ENCODE measurements around the gene TAF11.
A peak's percentile ranks its signal among the peaks of the same experiment; 100 is the strongest.
"Not testable (repeated sequence)": the region's sequence is repeated elsewhere in the genome, so short reads cannot be mapped to it uniquely, and the experiment has no call there.

The TAF11 gene

DNA sequence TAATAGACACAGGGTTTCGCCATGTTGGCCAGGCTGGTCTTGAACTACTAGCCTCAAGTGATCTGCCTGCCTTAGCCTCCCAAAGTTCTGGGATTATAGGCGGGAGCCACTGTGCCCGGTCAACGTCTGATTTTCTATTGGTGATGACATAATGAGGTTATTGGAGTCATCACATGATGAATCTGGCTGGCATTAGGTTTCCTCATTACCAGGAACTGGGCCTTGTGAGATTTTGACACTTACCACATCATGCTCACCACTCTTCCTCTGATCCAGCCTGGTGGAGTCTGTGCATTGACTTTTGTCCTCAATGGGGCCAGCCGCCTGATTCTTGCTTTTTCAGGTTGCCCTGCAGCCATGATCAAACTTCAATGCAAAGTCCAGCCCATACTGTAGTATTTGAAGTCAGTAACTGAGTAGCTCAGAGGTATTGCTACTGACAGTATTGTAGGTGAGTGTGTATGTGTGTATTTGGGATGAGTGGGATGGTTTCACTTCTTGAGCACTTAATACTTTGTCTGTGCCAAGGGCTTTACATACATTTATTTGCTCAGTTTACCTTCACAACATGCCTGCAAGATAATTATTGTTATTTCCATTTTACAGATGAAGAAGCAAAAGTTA is 17.3 kb upstream of the TAF11 start:
- DNase-seq, result no peak

DNA sequence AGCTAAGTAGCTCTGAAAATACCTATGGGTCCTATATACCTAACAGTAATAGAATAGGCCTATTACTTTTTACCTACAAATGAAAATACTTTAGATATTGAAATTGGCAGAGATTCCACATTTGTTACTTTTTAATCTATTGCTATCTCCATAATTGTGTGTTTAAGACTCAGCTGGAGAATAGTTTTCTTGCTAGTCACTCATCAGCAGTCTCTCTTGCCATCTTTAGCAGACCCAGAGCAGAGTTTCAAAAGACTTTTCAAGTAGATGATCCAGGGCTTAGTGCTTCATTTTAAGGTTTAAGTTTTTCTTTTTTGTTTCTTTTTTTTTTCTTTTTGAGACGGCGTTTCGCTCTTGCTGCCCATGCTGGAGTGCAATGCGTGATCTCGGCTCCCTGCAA is 14.1 kb upstream of the TAF11 start:
- DNase-seq, result no peak

DNA sequence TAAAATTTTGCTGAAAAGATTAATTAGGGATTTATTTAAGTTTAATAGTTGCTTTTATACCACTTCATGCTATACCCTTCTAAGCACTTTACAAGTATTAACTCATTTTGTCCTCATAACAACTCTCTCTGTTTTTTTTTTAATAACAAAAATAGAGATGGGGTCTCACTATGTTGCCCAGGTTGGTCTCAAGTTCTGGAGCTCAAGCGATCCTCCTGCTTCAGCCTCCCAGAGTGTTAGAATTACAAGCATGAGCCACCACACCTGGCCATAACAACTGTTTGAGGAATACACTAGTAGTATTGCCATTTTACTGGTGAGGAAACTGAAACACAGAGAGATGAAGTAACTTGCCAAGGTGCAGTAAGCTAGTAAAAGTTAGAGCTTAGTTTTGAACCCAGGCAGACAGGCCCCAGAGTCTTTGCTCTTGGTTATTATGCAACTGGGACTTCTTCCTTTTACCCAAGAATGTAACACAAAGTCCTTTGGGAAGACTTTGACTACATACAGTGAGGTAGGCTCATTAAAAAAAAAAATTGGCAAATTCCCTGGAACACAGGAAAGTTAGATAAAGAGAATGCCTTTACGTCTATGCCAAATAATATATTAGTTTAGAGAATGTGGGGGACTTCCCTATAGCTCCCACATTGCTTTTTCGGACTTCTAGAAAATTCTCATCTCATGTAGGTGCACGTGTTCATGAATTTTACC is 12.6 kb upstream of the TAF11 start:
- no peak for DNase-seq

DNA sequence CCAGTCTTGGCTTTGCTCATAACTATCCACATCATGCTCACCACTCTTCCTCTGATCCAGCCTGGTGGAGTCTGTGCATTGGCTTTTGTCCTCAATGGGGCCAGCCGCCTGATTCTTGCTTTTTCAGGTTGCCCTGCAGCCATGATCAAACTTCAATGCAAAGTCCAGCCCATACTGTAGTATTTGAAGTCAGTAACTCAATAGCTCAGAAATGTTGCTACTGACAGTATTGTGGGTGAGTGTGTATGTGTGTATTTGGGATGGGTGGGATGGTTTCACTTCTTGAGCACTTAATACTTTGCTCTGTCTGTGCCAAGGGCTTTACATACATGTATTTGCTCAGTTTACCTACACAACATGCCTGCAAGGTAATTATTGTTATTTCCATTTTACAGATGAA is 11.9 kb upstream of the TAF11 start:
- not testable (repeated sequence) for DNase-seq

DNA sequence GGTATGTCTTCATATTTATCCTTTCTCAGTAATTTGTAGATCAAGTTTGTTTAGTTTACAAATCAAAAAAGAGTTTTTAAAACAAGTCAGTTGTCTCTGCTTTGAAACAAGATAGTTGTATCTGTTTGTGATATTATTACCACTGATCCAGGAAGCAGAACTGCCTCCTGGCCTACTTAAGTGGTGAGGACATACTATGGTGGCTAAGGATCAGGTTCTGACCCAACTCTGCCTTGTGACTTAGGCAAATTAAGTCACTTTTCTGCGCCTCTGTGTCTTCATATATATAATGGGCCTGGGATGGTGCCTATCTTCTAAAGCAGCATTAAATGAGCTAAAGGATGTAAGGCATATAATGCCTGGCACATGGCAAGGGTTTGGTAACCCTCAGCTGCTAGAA is 9.9 kb upstream of the TAF11 start:
- no peak for DNase-seq

DNA sequence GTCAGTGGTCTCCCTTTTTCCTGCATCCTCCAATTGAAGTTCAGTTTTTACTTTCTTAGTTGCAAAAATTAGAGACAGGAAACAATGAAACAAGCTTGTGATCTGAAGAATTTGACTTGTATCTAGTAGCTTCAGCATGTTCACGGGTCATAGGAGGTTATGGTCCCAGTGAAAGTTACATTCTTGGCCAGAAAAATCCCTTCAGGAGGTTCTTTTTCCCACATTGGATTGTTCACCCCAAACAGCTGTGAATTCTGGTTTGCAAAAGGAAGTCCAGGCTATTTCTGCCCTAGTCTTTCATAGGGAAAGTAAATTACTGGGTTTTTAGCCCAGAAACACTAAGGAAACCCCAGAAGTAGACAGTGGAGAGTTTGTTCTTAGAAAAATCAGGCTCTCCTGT is 9.3 kb upstream of the TAF11 start:
- DNase-seq, result no peak

DNA sequence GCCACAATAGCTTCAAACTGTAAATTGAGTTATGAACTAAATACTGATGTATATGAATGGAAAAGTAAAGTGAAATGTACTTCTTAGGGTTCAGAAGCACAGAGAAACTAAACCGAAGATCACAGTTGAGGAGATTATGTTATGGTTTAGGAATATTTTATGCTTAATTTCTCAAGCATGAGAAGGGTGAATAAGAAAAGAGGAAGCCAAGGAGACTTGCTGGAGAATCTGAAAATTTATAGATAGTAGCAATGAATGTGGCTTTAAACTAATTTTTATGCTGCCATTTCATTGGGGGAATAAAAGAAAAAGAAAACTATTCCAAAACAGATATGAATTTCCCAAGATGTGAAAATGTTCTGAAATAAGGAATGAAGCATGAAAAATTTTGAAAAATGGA is 6.9 kb upstream of the TAF11 start:
- no peak for DNase-seq

DNA sequence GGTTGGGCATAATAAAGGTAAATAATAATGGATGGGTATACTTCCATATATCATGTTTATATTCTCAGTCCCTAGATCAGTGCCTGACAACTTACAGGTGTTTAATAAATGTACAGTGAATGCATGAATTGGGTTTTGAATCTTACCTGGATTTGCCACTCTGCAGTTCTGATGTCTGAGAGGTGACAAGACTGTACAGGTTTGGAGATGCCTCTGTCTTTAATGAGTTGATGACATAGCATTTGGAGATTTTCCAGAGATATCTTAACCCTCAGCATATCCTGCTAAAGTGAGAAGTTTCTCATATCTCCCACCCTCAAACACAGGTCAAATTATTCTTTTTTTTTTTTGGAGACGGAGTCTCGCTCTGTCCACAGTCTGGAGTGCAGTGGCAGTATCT is 3.5 kb upstream of the TAF11 start:
- DNase-seq, result no peak

DNA sequence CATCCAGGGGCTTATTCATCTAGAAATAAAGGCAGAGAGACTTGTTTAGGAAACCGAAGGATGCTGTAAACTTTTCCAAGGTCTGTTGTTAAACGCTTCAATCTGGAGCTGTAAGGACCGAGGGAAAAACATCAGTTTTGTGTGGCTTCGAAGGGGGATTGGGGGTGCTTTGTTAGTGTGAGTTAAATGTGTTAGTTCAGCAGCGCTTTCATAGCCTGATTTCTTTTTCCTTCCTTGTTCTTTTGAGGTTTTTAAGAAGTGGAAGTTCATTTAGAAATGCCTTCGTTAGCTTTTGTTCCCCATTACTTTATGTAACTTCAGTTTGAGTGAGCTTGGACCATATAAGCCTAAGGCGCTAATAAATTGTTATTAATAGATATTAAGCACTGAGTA is 2.7 kb upstream of the TAF11 start:
- DNase-seq, result peak; percentile 35

DNA sequence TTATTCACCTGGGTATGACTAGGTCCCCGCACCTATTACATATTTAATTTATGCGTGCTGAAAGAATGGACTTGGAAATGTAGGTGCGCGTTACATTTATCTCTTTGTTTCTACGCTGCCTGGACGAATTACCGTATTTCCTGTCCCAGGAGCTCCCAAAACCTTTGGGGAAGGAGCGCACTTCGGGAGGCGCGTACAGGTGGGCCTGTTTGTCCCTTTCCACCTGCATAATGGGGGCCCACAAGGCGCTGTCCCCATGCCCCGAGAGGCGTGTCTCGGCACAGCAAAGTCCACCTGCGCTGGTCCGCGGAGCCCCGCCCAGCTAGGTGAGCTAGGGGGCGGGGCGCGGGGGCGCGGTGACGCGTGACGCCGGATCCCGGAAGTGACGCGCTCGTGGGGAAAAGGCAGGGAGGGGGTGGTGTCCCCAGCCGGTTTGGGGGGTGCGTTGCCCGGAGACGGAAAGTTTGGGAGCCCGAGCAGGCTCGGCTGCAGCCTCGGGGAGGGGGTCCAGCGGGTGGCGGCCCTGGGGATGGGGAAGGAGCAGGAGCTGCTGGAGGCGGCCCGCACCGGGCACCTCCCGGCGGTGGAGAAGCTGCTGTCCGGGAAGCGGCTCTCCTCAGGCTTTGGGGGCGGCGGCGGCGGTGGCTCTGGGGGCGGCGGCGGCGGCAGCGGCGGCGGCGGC is 1.2 kb upstream of the TAF11 start, which contains the start of gene ANKS1A:
TSS of gene ANKS1A (plus strand) at position 382 of the 682 bp plus-strand sequence. CDS start at position 530, 148 bp downstream.
- DNase-seq, result peak; percentile 91

DNA sequence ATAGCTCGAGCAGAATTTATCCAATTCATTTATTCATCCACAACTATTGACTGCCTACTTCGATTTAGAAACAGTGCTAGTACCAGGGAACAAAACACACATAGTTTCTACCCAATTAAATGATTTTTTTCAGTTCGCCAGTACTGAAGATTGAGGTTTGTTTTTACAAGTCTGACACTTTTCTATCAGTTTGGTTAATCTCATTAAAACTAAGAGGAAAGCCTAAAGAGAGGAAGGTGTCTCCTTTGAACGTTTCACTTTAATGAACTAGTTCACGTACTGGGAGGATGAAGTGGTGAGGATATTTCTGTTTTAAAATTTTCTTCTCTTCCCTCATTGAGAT is 643 bp upstream of the TAF11 start:
- DNase-seq, result no peak

DNA sequence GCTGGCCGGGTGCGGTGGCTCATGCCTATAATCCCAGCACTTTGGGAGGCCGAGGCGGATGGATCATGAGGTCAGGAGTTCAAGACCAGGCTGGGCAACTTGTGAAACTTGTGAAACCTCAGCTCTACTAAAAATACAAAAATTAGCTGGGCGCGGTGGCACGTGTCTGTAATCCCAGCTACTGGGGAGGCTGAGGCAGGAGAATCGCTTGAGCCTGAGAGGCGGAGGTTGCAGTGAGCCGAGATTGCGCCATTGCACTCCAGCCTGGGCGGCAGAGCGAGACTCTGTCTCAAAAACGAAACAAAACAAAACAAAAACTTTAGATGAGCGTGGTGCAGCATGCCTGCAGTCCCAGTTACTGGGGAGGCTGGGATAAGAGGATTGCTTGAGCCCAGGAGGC is 2.0 kb downstream of the TAF11 start:
- DNase-seq, result not testable (repeated sequence)

DNA sequence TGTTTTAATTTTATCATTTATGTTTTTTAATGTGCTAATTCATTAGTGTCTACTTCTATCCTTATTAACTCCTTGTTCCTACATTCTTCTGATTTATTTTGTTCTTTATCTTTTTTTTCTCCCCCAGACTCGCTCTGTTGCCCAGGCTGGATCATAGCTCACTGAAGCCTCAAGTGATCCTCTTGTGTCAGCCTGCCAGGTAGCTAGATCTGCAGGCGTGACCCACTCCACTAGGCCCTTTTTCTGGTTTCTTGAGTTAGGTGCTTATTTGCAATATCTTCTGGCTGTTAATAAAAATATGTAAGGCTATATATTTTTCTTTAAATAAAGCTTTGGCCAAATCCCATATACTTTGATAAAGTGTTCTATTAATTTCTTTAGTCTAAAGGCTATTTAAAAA is 2.8 kb downstream of the TAF11 start:
- no peak for DNase-seq

DNA sequence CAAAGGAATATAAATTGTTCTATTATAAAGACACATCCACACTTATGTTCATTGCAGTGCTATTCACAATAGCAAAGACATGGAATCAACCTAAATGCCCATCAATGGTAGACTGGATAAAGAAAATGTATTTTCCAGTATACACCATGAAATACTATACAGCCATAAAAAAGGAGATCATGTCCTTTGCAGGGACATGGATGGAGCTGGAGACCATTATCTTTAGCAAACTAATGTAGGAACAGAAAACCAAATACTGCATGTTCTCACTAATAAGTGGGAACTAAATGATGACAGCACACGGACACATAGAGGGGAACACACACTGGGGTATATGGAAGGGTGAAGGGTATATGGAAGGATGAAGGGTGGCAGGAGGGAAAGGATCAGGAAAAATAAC is 3.8 kb downstream of the TAF11 start:
- DNase-seq, result not testable (repeated sequence)

DNA sequence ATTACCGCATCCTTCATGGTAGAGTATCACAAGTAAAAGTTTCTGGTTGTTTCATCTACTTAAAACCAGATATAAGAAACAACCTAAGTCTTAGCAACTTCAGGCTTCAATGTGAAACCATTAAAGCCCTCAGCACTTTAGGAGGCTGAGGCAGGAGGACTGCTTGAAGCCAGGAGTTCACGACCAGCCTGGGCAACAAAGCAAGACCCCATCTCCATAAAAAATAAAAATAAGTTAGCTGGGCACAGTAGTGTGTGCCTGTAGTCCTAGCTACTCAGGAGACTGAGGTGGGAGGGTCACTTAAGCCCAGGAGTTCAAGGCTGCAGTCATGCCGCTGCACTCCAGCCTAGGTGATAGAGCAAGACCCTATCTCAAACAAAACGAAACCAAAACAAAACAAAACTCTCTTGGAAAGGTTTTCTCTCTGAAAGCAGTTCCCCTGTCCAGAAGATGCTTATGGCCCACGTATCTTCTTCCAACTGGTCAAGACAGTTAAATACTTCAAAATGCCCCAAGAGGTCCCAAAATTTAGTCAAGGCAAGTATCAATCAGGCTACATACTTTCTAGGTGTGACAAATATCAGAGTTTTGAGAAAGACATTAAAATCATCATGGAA is 9.9 kb downstream of the TAF11 start:
- no peak for DNase-seq

DNA sequence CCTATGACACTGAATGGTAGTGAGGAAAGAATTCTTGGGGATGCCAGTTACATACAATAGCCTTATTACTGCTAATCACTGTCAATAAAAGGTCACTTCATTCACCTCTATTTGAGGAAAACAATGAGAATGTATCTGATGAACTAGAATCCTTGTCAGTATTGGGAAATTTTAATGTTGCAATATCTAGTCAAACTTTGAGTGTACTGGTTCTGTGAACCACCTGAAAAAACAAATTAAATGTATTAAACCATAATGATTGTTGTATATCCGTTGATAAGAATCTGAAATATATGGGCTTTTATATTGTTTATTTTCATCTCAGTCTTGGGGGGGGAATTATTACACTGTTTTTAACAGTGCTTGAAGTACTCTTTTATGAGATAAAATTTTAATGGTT is 10.6 kb downstream of the TAF11 start:
- DNase-seq, result no peak

DNA sequence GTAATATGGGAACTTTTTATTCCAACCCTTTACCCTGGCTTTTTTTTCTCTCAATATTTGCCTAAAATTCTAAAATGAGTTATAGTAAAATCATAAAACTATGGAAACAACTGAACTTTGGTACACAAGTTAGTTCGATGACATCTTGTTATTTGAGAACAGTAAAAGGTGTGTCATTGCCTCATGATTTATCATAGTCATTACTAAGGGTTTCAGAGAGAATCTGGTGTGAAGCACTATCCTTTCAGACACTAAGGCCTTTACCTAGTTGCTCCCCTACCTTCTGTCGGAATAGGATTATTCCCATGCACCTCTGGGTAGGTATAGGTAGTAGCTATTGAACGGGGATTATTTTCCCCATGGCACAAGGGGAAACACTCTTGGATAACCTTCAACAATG is 11.4 kb downstream of the TAF11 start:
- DNase-seq, result no peak

DNA sequence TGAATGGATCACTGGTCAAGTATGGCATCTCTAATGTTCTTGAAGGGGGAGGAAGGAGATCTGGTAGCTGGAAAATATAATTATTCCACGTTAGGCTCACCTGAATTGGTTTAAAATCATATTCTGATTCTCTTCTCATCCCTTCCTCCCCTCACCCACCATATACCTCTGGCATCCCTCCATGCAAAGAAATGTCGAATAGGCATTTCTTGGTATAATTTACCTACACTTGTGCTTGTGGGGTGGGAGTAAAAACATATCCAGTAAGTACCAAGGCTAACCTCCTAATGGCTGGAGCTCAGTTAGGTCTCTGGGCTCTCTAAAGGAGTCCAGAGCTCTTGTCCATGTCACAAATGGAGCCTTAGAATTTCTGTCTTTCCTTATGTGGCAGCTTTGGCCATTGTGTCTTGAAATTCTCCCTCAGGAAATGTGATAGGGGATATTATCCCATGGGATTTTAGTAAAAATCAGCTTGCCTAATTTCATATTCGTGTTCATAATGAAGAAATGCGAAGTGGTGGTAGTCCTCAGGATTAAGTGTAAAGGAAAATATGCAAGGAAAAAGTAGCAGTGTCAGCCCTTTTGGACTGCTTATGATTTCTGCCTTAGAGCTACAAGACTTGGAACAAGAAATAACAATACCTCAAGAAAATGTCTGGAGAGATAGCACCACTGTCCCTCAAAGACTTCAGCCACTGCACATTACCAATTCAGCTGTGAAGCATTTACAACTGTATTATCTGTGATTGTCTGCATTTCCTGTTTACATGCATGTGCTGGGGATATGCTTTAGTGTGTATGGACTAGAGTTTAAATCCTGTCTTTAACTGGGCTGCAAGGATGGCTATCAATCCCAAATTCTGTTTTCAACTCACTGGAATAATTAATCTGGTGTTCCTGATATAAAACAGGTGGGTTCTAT is 12.3 kb downstream of the TAF11 start:
- no peak for DNase-seq

DNA sequence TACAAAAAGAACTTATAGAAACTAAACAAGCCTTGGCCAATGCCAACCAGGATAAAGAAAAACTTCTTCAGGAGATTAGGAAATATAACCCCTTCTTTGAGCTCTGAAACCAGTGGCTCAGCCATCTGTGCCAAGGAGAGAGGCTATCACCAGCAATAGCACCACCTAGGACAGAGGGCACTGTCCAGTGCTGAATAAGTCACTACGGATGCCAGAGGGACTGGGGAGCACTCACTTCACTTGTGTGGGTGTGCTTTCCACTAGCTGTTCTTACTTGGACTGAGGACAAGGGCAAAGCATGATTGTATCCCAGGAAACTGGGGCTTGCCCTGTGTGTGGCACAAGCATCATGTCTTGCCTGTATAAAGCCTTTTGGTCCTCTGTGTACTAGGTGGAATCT is 15.5 kb downstream of the TAF11 start:
- DNase-seq, result no peak

DNA sequence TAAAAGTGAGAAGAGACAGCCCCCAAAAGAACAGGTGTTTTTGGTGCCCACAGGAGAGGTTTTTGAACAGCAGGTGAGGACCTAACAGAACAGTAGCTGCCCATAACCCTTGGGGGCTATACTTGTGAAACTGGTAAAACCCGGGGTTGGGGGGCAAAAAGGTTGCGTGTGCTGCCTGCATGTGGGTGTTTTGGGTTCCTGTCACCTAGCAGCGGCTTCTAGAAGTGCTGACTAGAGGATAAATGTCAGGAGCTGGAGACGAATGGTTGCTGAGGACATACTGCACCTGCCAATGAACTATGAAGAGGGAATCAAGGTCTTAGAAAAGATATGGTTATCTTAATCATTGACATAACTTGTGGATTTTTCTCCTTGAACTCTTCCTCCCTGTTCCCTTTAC is 16.0 kb downstream of the TAF11 start:
- no peak for DNase-seq

DNA sequence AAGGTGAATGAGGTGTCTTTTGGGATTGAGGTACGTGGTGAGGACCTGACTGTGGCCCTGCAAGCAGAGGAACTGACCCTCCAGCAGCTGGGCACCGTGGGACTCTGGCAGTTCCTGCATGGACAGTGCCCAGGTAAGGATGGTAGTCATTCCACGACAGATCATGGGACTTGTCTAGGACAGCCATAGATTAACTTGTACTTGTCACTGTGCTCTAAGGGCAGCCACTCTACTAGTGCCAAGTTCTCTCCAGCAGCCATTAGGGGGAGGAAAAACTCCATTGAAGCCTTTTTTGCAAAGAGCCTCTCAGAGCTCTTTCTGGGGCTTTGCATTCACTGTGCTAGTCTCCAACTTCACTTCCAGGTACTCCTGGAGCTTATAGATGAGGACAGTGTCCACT is 20.4 kb downstream of the TAF11 start:
- DNase-seq, result peak; percentile 28

DNA sequence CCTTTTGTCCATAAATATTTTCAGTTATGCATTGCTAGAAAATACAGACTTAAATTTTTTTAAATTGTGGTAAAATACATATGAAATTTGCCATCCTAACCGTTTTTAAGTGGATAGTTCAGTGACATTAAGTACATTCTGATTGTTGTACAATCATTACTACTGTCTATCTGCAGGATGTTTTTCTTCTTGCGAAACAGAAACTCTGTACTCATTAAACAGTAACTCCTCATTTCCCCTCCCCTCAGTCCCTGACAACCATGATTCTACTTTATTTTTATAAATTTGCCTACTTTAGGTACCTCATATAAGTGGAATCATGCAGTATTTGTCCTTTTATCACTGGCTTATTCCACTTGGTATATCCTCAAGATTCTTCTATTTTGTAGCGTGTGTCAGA is 21.3 kb downstream of the TAF11 start:
- DNase-seq, result no peak

DNA sequence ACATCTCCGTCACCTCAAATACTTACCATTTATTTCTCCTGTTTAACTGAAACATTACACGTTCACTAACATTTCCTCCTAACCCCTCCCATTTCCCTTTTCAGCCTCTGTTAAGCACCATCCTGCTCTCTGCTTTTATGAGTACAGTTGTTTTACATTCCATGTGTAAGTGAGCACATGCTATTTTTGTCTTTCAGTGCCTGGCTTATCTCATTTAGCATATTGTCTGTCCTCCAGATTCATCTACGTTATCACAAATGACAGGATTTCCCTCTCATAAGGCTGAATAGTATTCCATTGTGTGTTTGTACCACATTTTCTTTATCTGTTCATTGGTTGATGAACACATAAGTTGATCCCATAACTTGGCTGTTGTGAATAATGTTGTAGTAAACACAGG is 22.7 kb downstream of the TAF11 start:
- DNase-seq, result peak; percentile 90

Data from hematopoietic multipotent progenitor cell treated with erythropoietin and hydrocortisone succinate and interleukin-3 and kit ligand, for 6 days (in vitro differentiated cells).